Measurements from ENCODE around the gene ALDH1A1. TPM values are rescaled to one million over a fixed set of nuclear protein-coding genes. Genes with fewer than 3 reads are reported as not detected.

Gene ALDH1A1
- total RNA-seq, 1 experiment from 2014 or later = not detected

DNA sequence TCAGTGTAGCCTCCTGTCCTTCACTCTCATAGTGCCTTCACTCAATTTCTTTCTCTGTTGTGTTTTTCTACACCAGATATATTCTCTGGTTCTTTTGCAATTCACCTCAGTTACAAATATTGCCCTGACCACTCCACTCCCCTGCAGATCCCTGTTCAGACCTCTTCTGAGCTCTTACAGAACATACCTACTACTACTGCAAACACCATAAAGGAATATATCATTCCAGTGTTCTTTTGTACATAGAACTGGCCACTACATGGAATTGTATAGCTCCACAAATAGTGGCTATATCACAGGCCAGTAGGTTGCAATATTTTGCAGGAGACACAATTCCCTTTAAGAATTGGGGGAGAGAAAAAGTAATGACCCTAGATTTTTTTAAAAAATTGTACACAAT, 21.0 kb downstream of the ALDH1A1 start:
- ATAC-seq = no peak
- H3K9me3 ChIP-seq (ENCODE audit: low read length) = no peaks in the 10 kb centered on the region
- no peaks in the 10 kb centered on the region for H3F3A ChIP-seq (ENCODE audit: low read length, unreplicated experiment)
- no peaks in the 10 kb centered on the region for H3K4me1 ChIP-seq (ENCODE audit: insufficient read depth, low read length)
- BruUV-seq (replicated peaks) = no TSS peak
- intact Hi-C loops (cut with micrococcal nuclease) = no loop called here
- DNase-seq = no peak
- no peaks in the 10 kb centered on the region for H3K36me3 ChIP-seq (ENCODE audit: low read depth, low read length)
- H3K4me2 ChIP-seq (ENCODE audit: low read length) = no peak overlapping the region
- H3K27me3 ChIP-seq (ENCODE audit: low read length) = peaks cover 47% of the 10 kb centered on the region
- H3K27ac ChIP-seq (ENCODE audit: low read length) = no peak overlapping the region
- no peaks in the 10 kb centered on the region for H4K20me1 ChIP-seq (ENCODE audit: low read length)
- no peak overlapping the region for H2AFZ ChIP-seq (ENCODE audit: low read length)
- no peaks in the 10 kb centered on the region for H3K79me2 ChIP-seq (ENCODE audit: low read length)
- H3K9ac ChIP-seq (ENCODE audit: low read length) = no peak overlapping the region
- POLR2A ChIA-PET (ENCODE audit: unreplicated experiment) = no interaction called here
- CTCF ChIA-PET = no interaction called here
- H3K4me3 ChIP-seq (ENCODE audit: low read length) = no peak overlapping the region
- no peaks in the 10 kb centered on the region for H3K9me2 ChIP-seq (replicated peaks; ENCODE audit: low read length)
- TF ChIP-seq EZH2phosphoT487 (IDR thresholded peaks at IDR 0.05; ENCODE audit: borderline replicate concordance, low read length) (no peak), EZH2 (IDR thresholded peaks at IDR 0.05; ENCODE audit: low read length, unreplicated experiment) (no peak)
- TF ChIP-seq, protein P1, sequence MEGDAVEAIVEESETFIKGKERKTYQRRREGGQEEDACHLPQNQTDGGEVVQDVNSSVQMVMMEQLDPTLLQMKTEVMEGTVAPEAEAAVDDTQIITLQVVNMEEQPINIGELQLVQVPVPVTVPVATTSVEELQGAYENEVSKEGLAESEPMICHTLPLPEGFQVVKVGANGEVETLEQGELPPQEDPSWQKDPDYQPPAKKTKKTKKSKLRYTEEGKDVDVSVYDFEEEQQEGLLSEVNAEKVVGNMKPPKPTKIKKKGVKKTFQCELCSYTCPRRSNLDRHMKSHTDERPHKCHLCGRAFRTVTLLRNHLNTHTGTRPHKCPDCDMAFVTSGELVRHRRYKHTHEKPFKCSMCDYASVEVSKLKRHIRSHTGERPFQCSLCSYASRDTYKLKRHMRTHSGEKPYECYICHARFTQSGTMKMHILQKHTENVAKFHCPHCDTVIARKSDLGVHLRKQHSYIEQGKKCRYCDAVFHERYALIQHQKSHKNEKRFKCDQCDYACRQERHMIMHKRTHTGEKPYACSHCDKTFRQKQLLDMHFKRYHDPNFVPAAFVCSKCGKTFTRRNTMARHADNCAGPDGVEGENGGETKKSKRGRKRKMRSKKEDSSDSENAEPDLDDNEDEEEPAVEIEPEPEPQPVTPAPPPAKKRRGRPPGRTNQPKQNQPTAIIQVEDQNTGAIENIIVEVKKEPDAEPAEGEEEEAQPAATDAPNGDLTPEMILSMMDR (conservative IDR thresholded peaks at IDR 0.05; ENCODE audit: low read depth, low read length) = no peak

DNA sequence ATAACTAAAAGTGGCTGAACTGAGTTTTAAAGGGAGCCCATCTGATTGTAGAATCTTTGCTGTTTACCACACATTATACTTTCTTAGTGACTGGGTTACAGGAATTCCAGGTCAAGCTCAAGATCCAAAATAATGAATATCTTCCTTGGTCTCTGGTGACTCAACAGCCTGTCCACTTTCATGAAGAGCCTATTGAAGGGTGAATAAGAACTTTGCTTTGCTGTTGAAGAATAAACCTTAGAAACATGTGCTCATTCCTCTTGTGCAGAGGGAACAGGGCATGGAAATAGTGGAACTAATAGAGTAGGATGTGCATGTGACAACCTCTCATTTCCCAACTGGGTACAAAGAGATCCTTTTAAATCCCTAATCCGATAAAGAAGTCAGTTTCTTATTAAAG, 21.4 kb downstream of the ALDH1A1 start:
- Histone ChIP-seq H4K20me1 (ENCODE audit: low read length) (no peaks in the 10 kb centered on the region), H3K27ac (ENCODE audit: low read length) (no peak overlapping the region), H3K4me2 (ENCODE audit: low read length) (no peak overlapping the region), H3K9ac (ENCODE audit: low read length) (no peak overlapping the region), H3K27me3 (ENCODE audit: low read length) (peaks cover 45% of the 10 kb centered on the region), H3K36me3 (ENCODE audit: low read depth, low read length) (no peaks in the 10 kb centered on the region), H3K4me1 (ENCODE audit: insufficient read depth, low read length) (no peaks in the 10 kb centered on the region), H3F3A (ENCODE audit: low read length, unreplicated experiment) (no peaks in the 10 kb centered on the region), H3K9me2 (replicated peaks; ENCODE audit: low read length) (no peaks in the 10 kb centered on the region), H3K4me3 (ENCODE audit: low read length) (no peak overlapping the region), H2AFZ (ENCODE audit: low read length) (no peak overlapping the region), H3K79me2 (ENCODE audit: low read length) (no peaks in the 10 kb centered on the region), H3K9me3 (ENCODE audit: low read length) (no peaks in the 10 kb centered on the region)
- no peak for DNase-seq
- BruUV-seq (replicated peaks) = no TSS peak
- intact Hi-C loops (cut with micrococcal nuclease) = no loop called here
- TF ChIP-seq, protein P1 (conservative IDR thresholded peaks at IDR 0.05; ENCODE audit: low read depth, low read length) = no peak
- no peak for TF ChIP-seq EZH2phosphoT487 (IDR thresholded peaks at IDR 0.05; ENCODE audit: borderline replicate concordance, low read length)
- no peak for TF ChIP-seq EZH2 (IDR thresholded peaks at IDR 0.05; ENCODE audit: low read length, unreplicated experiment)
- no peak for ATAC-seq
- ChIA-PET POLR2A (ENCODE audit: unreplicated experiment) (no interaction called here), CTCF (no interaction called here)

DNA sequence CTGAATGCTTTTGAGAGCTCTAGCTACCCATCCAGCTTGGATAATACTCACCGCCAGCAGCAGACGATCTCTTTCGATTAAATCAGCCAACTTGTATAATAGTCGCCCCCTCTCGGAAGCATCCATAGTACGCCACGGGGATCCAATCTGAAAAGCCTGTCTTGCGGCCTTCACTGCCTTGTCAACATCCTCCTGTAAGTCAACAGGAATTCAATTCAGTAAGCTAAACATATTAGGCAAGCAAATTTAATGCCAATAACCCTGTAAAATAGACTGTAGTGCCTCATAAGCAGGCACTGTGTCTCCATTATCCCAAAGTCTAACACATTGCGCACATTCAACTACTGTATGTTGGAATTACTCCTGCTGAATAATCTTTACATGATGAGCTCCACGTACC, 22.0 kb downstream of the ALDH1A1 start:
- no peak overlapping the region for H3K27ac ChIP-seq (ENCODE audit: low read length)
- ChIA-PET POLR2A (ENCODE audit: unreplicated experiment) (no interaction called here), CTCF (no interaction called here)
- no peak overlapping the region for H3K4me2 ChIP-seq (ENCODE audit: low read length)
- H3K27me3 ChIP-seq (ENCODE audit: low read length) = peaks cover 42% of the 10 kb centered on the region
- BruUV-seq (replicated peaks) = no TSS peak
- H3K4me1 ChIP-seq (ENCODE audit: insufficient read depth, low read length) = no peaks in the 10 kb centered on the region
- no peak for ATAC-seq
- H4K20me1 ChIP-seq (ENCODE audit: low read length) = no peaks in the 10 kb centered on the region
- intact Hi-C loops (cut with micrococcal nuclease) = no loop called here
- no peak overlapping the region for H2AFZ ChIP-seq (ENCODE audit: low read length)
- DNase-seq = no peak
- TF ChIP-seq, protein P1 (conservative IDR thresholded peaks at IDR 0.05; ENCODE audit: low read depth, low read length) = no peak
- TF ChIP-seq EZH2 (IDR thresholded peaks at IDR 0.05; ENCODE audit: low read length, unreplicated experiment) (no peak), EZH2phosphoT487 (IDR thresholded peaks at IDR 0.05; ENCODE audit: borderline replicate concordance, low read length) (no peak)
- H3K4me3 ChIP-seq (ENCODE audit: low read length) = no peak overlapping the region
- H3K79me2 ChIP-seq (ENCODE audit: low read length) = no peaks in the 10 kb centered on the region
- no peaks in the 10 kb centered on the region for H3K36me3 ChIP-seq (ENCODE audit: low read depth, low read length)
- no peaks in the 10 kb centered on the region for H3F3A ChIP-seq (ENCODE audit: low read length, unreplicated experiment)
- H3K9me2 ChIP-seq (replicated peaks; ENCODE audit: low read length) = no peaks in the 10 kb centered on the region
- H3K9me3 ChIP-seq (ENCODE audit: low read length) = no peaks in the 10 kb centered on the region
- no peak overlapping the region for H3K9ac ChIP-seq (ENCODE audit: low read length)

Data from PC-3 (cell line).